Epithelial cell of proximal tubule (primary cell): ENCODE results near the gene MLPH. TPM values are rescaled to one million over a fixed set of nuclear protein-coding genes. Genes with fewer than 3 reads are reported as not detected.

Experiments used
- DNase-seq: peaks from one replicate; pipeline ENCODE4 v3.0.0-alpha.2; 2011; ENCODE audit warnings: low read depth
- H3K4me3 ChIP-seq: 2 replicates; pipeline ENCODE4 v1.5.1; 2011; ENCODE audit warnings: low read depth, mild to moderate bottlenecking, low read length
- total RNA-seq: library from RNA; depleted of rRNA; stranded (reverse); fragments of >200 nt; gene quantifications from 2 replicates; pipeline ENCODE4 v1.2.3, GENCODE V29; 2015
- TF ChIP-seq, protein P1 (sequence below): conservative IDR thresholded peaks from 2 replicates; pipeline ENCODE4 v1.5.1; 2012; ENCODE audit warnings: low read depth, mild to moderate bottlenecking, low read length

Gene MLPH
- total RNA-seq, 1 donor from 2014 or later: 36.0 TPM

DNA sequence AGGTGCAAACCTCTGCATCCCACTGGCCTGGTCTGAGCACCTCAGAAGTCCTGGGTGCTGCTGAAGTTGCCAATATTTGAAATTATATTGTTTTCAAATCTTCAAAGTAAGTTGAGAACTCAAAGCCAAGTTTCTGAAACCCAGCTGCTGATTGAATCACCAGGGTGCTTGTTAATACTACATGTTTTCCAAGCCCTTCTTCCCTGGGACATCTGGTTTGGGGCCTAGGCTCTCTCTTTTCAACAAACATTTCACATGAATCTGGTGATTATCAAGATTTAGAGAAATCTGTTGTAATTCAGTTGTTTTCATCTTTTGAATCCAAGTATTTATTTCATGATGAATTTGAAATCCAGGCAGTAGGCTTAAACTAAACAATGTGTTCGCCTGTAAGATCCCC lies 24.4 kb downstream of the MLPH start:
- TF ChIP-seq, protein P1, sequence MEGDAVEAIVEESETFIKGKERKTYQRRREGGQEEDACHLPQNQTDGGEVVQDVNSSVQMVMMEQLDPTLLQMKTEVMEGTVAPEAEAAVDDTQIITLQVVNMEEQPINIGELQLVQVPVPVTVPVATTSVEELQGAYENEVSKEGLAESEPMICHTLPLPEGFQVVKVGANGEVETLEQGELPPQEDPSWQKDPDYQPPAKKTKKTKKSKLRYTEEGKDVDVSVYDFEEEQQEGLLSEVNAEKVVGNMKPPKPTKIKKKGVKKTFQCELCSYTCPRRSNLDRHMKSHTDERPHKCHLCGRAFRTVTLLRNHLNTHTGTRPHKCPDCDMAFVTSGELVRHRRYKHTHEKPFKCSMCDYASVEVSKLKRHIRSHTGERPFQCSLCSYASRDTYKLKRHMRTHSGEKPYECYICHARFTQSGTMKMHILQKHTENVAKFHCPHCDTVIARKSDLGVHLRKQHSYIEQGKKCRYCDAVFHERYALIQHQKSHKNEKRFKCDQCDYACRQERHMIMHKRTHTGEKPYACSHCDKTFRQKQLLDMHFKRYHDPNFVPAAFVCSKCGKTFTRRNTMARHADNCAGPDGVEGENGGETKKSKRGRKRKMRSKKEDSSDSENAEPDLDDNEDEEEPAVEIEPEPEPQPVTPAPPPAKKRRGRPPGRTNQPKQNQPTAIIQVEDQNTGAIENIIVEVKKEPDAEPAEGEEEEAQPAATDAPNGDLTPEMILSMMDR: no peak
- DNase-seq: no peak
- H3K4me3 ChIP-seq: no peak overlapping the region

DNA sequence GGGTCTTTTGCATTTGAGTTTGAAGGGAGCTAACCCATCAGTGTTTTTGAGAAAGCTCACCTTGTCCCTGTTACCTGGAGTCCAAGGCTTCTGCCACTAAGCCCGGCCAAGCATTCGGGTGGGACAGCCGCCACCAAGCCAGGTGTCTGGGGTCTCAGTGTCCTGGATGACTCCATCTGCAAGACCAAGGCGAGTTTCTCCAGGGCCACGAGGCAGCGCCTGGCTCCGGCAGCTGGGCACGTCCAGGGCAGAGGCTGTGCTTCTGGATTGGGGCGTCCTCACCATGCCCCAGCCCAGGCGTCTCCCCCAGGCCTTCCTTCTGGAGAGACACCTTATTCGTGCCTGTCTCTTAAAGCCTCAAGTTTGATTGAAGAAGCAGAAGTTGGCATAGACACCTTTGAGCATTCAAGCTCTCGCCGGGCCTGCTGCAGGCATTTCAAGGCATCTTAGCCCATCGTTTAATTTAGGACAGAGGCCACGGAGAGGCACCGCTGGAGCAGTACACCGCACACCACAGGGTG lies 24.9 kb downstream of the MLPH start:
- TF ChIP-seq, protein P1: no peak
- DNase-seq: no peak
- no peak overlapping the region for H3K4me3 ChIP-seq

DNA sequence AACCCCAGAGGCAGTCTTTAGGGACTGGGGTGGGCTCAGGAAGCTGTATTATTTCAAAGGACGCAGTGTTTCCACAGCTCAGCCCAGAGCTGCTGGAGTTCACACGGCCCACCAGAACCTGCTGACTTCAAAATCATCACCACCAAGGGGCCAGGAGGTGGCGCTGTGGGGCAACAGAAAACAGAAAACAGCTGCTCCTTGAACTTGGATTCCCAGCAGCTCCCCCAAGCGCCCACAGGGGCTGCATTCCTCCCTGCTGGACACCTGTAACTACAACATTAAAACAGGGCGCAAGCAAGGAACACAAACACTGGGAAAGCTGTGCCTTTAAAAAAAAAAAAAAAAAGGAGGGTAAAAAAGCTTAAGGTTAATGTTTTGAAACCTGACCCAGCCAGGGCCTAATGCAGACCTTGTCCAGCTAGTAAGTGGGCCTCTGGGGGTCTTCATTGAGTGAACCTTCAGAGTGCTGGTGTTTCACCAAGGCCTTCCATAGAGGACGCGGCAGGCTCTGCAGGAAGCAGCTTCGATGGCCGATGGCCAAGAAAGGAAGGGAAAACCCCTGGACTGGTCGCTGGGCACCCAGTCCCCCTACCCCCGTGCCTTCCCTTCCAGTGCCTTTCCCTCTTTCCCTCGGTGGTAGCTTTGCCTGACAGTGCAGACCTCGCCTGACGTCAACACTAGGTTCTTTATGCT lies 25.9 kb downstream of the MLPH start:
- TF ChIP-seq, protein P1: peak; percentile 97
- H3K4me3 ChIP-seq: no peak overlapping the region
- DNase-seq: no peak

DNA sequence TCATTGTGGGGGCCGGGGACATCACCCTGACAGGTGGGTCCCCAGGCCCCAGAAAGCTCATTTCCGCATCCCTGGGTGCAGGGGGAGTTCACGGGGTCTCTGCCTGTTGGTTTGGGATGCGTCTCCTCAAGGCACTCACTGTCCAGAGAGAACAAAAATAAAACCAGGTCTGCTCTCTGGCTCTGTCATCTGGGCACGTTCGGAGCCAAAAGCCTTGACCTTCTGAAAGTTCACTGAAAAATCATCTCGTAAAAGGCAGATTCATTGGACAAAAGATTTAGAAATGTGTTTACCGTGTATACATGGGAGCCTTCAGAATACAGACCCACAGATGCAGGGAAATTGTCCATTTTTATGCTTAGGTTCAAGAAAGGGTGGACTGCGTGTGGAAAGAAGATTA lies 26.6 kb downstream of the MLPH start:
- no peak overlapping the region for H3K4me3 ChIP-seq
- TF ChIP-seq, protein P1: no peak
- no peak for DNase-seq

DNA sequence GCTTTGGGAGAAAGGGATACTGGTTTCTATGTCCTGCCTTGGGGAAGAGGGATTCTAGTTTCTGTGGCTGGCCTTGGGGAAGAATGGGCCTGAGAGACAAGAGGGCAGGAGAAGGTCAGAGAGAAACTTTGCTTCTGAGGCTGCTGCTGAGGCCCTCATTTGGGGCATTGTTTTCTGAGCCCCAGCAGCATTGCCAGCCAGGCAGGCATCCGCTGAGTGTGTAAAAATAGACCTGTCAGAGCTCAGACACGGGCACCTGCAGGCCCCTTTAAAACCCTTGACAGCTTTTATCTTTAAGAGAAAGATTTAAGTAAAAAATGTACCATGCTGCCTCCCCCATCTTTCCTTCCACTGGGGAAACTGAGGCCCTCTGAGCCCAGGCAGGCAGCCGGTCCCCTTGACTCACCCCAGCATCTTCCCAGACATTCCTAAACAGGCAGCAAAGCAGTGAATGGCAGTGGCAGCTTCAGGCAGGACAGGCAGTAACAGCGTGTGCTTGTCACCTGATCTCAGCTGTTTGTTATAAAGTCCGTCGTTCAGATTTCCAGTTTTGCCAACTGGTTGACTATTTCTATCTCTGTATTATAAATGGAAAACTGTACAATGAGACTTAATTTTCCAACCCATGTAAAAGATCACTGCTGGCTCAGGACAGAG lies 27.6 kb downstream of the MLPH start:
- no peak for DNase-seq
- H3K4me3 ChIP-seq: no peak overlapping the region
- TF ChIP-seq, protein P1: no peak

DNA sequence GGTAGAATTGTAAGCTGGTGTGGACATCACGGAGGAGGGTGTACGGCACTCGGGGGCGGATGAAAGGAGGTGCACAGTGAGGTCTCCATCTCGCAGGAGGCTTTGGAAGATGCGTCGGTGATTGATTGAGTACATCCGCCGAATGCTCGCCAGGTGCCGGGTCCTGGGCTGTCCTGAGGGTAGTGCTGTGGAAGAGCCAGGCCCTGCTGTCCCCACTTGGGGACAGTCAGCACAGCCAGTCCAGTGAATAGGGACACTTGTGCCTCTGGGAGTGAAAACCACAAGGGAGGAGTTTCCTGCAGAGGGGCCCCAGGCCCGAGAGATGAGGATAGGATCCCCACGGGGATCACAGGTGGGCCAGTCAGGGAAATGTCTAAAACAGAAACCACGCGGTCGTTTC lies 28.1 kb downstream of the MLPH start:
- TF ChIP-seq, protein P1: no peak
- no peak overlapping the region for H3K4me3 ChIP-seq
- no peak for DNase-seq
